ENCODE results near the gene PREX1. TPM values are rescaled to one million over a fixed set of nuclear protein-coding genes. Genes with fewer than 3 reads are reported as not detected.
A peak's percentile ranks its signal among the peaks of the same experiment; 100 is the strongest.

Gene PREX1
- total and polyA plus RNA-seq, 10 donors: 36.7 to 279 (median 157) TPM

GRCh38 chr20:48620507-48621375 is 207.1 kb downstream of the PREX1 start:
- intact Hi-C loops (cut with DNase I; ENCODE audit: low total_unique reads): loop anchor here (5.0 kb wide), 3 partner anchors 833 to 958 kb away; partner anchors contain the start of gene SULF2
- Histone ChIP-seq H3K36me3 (peaks cover 0 to 44% (median 24%) of the 10 kb centered on the region in 6 donors), H3K27me3 (replicated peaks in 1 of 7) (no peaks in the 10 kb centered on the region), H3K9me3 (no peaks in the 10 kb centered on the region), H3K4me1 (peaks cover 7 to 28% (median 19%) of the 10 kb centered on the region in 6 donors), H3K4me3 (peak overlapping the region in 3 of 8 donors; percentile 1 to 23 (median 7)), H3K27ac (peak overlapping the region in 1 of 8 donors; percentile 9)
- TF ChIP-seq POLR2AphosphoS5 (IDR thresholded peaks at IDR 0.05): peak in 2 of 3 donors; percentile 30 to 73
- TF ChIP-seq, protein P1, sequence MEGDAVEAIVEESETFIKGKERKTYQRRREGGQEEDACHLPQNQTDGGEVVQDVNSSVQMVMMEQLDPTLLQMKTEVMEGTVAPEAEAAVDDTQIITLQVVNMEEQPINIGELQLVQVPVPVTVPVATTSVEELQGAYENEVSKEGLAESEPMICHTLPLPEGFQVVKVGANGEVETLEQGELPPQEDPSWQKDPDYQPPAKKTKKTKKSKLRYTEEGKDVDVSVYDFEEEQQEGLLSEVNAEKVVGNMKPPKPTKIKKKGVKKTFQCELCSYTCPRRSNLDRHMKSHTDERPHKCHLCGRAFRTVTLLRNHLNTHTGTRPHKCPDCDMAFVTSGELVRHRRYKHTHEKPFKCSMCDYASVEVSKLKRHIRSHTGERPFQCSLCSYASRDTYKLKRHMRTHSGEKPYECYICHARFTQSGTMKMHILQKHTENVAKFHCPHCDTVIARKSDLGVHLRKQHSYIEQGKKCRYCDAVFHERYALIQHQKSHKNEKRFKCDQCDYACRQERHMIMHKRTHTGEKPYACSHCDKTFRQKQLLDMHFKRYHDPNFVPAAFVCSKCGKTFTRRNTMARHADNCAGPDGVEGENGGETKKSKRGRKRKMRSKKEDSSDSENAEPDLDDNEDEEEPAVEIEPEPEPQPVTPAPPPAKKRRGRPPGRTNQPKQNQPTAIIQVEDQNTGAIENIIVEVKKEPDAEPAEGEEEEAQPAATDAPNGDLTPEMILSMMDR (IDR thresholded peaks at IDR 0.05 in 8 of 11, conservative IDR thresholded peaks at IDR 0.05 in 3 of 11): peak; percentile 52 to 92 (median 81)
- TF ChIP-seq POLR2A (IDR thresholded peaks at IDR 0.05): no peak
- DNase-seq: peak; percentile 91
- WGBS, 5 donors: 12 to 19% (median 14%) methylated on average over 26 of the region's 26 CpGs

GRCh38 chr20:48620154-48620506 is 207.7 kb downstream of the PREX1 start:
- intact Hi-C loops (cut with DNase I; ENCODE audit: low total_unique reads): loop anchor here (5.0 kb wide), 3 partner anchors 833 to 958 kb away; partner anchors contain the start of gene SULF2
- no peak for DNase-seq
- Histone ChIP-seq H3K4me3 (no peak overlapping the region), H3K36me3 (peaks cover 0 to 38% (median 18%) of the 10 kb centered on the region in 6 donors), H3K27me3 (replicated peaks in 1 of 7) (no peaks in the 10 kb centered on the region), H3K27ac (no peak overlapping the region), H3K9me3 (no peaks in the 10 kb centered on the region), H3K4me1 (peaks cover 7 to 28% (median 19%) of the 10 kb centered on the region in 6 donors)
- TF ChIP-seq, protein P1 (IDR thresholded peaks at IDR 0.05 in 8 of 11, conservative IDR thresholded peaks at IDR 0.05 in 3 of 11): no peak
- no peak for TF ChIP-seq POLR2AphosphoS5 (IDR thresholded peaks at IDR 0.05)
- no peak for TF ChIP-seq POLR2A (IDR thresholded peaks at IDR 0.05)
- WGBS, 5 donors: 52 to 82% (median 70%) methylated on average over 5 to 8 of the region's 8 CpGs

DNA sequence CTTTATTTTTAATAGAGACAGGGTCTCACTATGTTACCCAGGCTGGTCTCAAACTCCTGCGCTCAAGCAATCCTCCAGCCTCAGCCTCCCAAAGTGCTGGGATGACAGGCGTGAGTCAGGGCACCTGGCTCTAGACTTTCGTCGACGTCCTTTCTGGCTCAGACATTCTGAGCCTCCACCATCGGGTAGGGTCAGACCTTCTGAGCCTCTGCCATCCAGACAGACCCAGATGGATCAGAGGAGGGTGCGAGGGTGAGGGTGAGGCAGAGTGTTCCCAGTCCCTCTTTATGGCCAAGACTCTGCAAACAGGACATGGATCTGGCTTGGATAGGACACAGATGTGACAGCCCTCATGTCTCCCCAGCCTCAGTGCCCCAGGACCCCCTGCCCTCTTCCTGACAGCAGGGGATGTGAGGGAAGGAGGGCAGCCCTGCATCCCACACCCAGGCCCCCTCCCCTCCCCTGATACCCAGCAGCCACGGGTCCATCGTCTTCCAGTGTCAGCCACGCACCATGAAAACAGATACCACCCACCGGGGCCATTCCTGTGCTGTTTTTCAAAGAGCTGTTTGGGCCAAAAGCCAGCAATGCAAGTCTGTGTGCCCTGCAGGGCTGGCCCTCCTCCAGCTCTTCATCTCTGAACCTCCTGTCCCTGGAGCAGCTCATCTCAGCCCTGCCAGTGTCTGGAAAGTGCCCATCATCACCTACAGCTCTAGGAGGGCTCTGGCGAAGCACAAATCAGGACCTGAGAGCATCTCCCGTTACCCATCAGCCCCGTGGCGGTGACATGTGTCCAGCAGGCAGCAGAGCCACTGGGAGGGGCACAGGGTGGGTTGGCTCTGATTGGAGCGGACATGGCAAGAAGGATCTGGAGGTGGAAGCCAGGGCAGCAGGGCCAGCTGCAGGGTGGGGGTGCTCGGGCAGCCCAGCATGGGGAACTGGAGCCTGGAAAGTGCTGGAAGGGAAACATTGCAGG is 208.4 kb downstream of the PREX1 start:
- intact Hi-C loops (cut with DNase I; ENCODE audit: low total_unique reads): loop anchor here (5.0 kb wide), 3 partner anchors 832 to 957 kb away; partner anchors contain the start of gene SULF2
- Histone ChIP-seq H3K36me3 (peaks cover 0 to 30% (median 12%) of the 10 kb centered on the region in 6 donors), H3K4me1 (peaks cover 7 to 28% (median 19%) of the 10 kb centered on the region in 6 donors), H3K27ac (no peak overlapping the region), H3K9me3 (no peaks in the 10 kb centered on the region), H3K4me3 (no peak overlapping the region), H3K27me3 (replicated peaks in 1 of 7) (no peaks in the 10 kb centered on the region)
- WGBS, 5 donors: 79 to 83% (median 81%) methylated on average over 17 of the region's 17 CpGs
- DNase-seq: peak; percentile 72
- TF ChIP-seq POLR2AphosphoS5 (IDR thresholded peaks at IDR 0.05) (peak in 1 of 3 donors; percentile 9), POLR2A (IDR thresholded peaks at IDR 0.05) (no peak)

- Histone ChIP-seq H3K4me1 (peaks cover 7 to 28% (median 19%) of the 10 kb centered on the region in 6 donors), H3K27ac (no peak overlapping the region), H3K36me3 (peaks cover 0 to 23% (median 4%) of the 10 kb centered on the region in 6 donors), H3K4me3 (no peak overlapping the region), H3K27me3 (replicated peaks in 1 of 7) (no peaks in the 10 kb centered on the region), H3K9me3 (no peaks in the 10 kb centered on the region)
- intact Hi-C loops (cut with DNase I; ENCODE audit: low total_unique reads): no loop called here
- 74 to 88% (median 85%) methylated on average over 12 of the region's 12 CpGs for WGBS, 5 donors
- DNase-seq: peak; percentile 61
- no peak for TF ChIP-seq POLR2AphosphoS5 (IDR thresholded peaks at IDR 0.05)
- TF ChIP-seq POLR2A (IDR thresholded peaks at IDR 0.05): no peak
- TF ChIP-seq, protein P1 (IDR thresholded peaks at IDR 0.05 in 8 of 11, conservative IDR thresholded peaks at IDR 0.05 in 3 of 11): no peak
Observed at GRCh38 chr20:48618631-48619030, 209.2 kb downstream of the PREX1 start.

All from spleen (tissue), 11 donors.